Glutamatergic neuron (in vitro differentiated cells): Measurements from ENCODE around the gene PPFIBP1. TPM values are rescaled to one million over a fixed set of nuclear protein-coding genes. Genes with fewer than 3 reads are reported as not detected.

Source experiments
- DNase-seq: peaks from one replicate; pipeline ENCODE4 v3.0.0; 2022
- H3K27ac Mint-ChIP-seq: one replicate; pipeline ENCODE4 v1.8.0; 2020; ENCODE audit warnings: mild to moderate bottlenecking, mixed read lengths, inconsistent platforms; ENCODE audit not compliant: unreplicated experiment
- H3K27me3 Mint-ChIP-seq: one replicate; pipeline ENCODE4 v1.8.0; 2020; ENCODE audit warnings: mild to moderate bottlenecking, moderate library complexity, mixed read lengths, inconsistent platforms; ENCODE audit not compliant: unreplicated experiment
- H3K36me3 Mint-ChIP-seq: one replicate; pipeline ENCODE4 v1.8.0; 2020; ENCODE audit warnings: mild to moderate bottlenecking, mixed read lengths, inconsistent platforms; ENCODE audit not compliant: unreplicated experiment
- H3K4me1 Mint-ChIP-seq: one replicate; pipeline ENCODE4 v1.8.0; 2020; ENCODE audit warnings: mild to moderate bottlenecking, low read depth, mixed read lengths, inconsistent platforms; ENCODE audit not compliant: unreplicated experiment
- H3K4me3 Mint-ChIP-seq: one replicate; pipeline ENCODE4 v1.8.0; 2020; ENCODE audit warnings: mild to moderate bottlenecking, mixed read lengths, inconsistent platforms; ENCODE audit not compliant: unreplicated experiment
- H3K9me3 Mint-ChIP-seq: one replicate; pipeline ENCODE4 v1.8.0; 2020; ENCODE audit warnings: mild to moderate bottlenecking, moderate library complexity, mixed read lengths, inconsistent platforms; ENCODE audit not compliant: unreplicated experiment
- CTCF ChIP-seq: fragments of 200-600 bp; sonication (generic); IDR thresholded peaks from one replicate; pipeline ENCODE4 v1.5.0; 2021; ENCODE audit not compliant: partially characterized antibody, unreplicated experiment
- total RNA-seq: library from RNA; stranded (reverse); fragmentation: NEBNext Ultra II Directional; extraction: Animal tissue kit (Norgen Biotek cat#: 25700); gene quantifications from one replicate; pipeline ENCODE4 v1.2.1, GENCODE V29; 2021; ENCODE audit not compliant: unreplicated experiment

The PPFIBP1 gene
- total RNA-seq, 1 donor from 2014 or later: 43.0 TPM

GRCh38 chr12:27517546-27517945 lies 6.5 kb upstream of the PPFIBP1 start:
- H3K36me3 Mint-ChIP-seq: no peaks in the 10 kb centered on the region
- no peak overlapping the region for H3K4me3 Mint-ChIP-seq
- no peak overlapping the region for H3K27ac Mint-ChIP-seq
- no peaks in the 10 kb centered on the region for H3K27me3 Mint-ChIP-seq
- no peak for TF ChIP-seq CTCF
- DNase-seq: no peak
- no peaks in the 10 kb centered on the region for H3K9me3 Mint-ChIP-seq
- peaks cover 3% of the 10 kb centered on the region for H3K4me1 Mint-ChIP-seq

GRCh38 chr12:27517961-27518665 lies 5.9 kb upstream of the PPFIBP1 start:
- DNase-seq: no peak
- Mint-ChIP-seq H3K4me1 (peaks cover 5% of the 10 kb centered on the region), H3K9me3 (no peaks in the 10 kb centered on the region), H3K36me3 (no peaks in the 10 kb centered on the region), H3K27me3 (no peaks in the 10 kb centered on the region), H3K4me3 (no peak overlapping the region), H3K27ac (no peak overlapping the region)
- no peak for TF ChIP-seq CTCF

- Mint-ChIP-seq H3K27me3 (peaks cover 4% of the 10 kb centered on the region), H3K27ac (no peak overlapping the region), H3K36me3 (no peaks in the 10 kb centered on the region), H3K4me3 (no peak overlapping the region), H3K4me1 (peaks cover 9% of the 10 kb centered on the region), H3K9me3 (no peaks in the 10 kb centered on the region)
- TF ChIP-seq CTCF: no peak
- no peak for DNase-seq
Measured at GRCh38 chr12:27521066-27521465, 2.9 kb upstream of the PPFIBP1 start.

DNA sequence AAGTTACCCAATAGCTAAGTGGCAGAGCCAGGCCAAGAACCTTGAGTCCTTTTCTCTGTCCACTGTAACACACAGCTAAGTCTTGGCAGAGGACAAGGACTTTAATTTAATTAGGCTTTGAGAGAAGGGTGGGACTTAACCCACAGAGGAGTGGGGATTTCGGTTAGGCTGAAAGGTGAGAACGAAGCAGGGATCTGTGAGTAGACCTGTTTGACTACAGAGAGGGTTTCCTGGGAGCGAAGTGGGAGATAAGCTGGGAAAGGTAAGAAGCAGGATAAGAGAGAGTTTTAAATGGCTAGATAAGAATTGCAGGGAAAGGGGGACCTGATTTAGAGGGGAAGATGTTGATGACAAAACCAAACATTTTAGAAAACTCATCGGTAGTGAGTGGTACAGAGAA lies 2.0 kb upstream of the PPFIBP1 start:
- Mint-ChIP-seq H3K4me3 (no peak overlapping the region), H3K27ac (no peak overlapping the region), H3K9me3 (no peaks in the 10 kb centered on the region), H3K4me1 (peaks cover 9% of the 10 kb centered on the region), H3K27me3 (peaks cover 4% of the 10 kb centered on the region), H3K36me3 (no peaks in the 10 kb centered on the region)
- no peak for TF ChIP-seq CTCF
- no peak for DNase-seq

GRCh38 chr12:27523305-27523641 lies 733 bp upstream of the PPFIBP1 start:
- DNase-seq: no peak
- peaks cover 9% of the 10 kb centered on the region for H3K4me1 Mint-ChIP-seq
- peak overlapping the region; percentile 96 for H3K27ac Mint-ChIP-seq
- H3K27me3 Mint-ChIP-seq: peaks cover 4% of the 10 kb centered on the region
- H3K4me3 Mint-ChIP-seq: peak overlapping the region; percentile 90
- TF ChIP-seq CTCF: no peak
- H3K9me3 Mint-ChIP-seq: no peaks in the 10 kb centered on the region
- no peaks in the 10 kb centered on the region for H3K36me3 Mint-ChIP-seq
